GM18868 (cell line): ENCODE results near the gene B3GALT2.
A peak's percentile ranks its signal among the peaks of the same experiment; 100 is the strongest.
"Not testable (repeated sequence)": the region's sequence is repeated elsewhere in the genome, so short reads cannot be mapped to it uniquely, and the experiment has no call there.

Experiments
- ATAC-seq: cut with Tn5 transposase; IDR thresholded peaks from one replicate; pipeline ENCODE4 v1.9.1; 2021; ENCODE audit warnings: mild to moderate bottlenecking, moderate library complexity; ENCODE audit not compliant: unreplicated experiment

B3GALT2 gene

GRCh38 chr1:193185901-193186731 lies at the start of gene B3GALT2:
B3GALT2 (minus strand) TSS chr1:193186613; CDS start chr1:193181562, 5,051 bp downstream.
- ATAC-seq: peak; percentile 45

- ATAC-seq: no peak
These were observed 48.1 kb upstream of the B3GALT2 start for GRCh38 chr1:193234530-193234929.

- not testable (repeated sequence) for ATAC-seq
These were observed 44.7 kb upstream of the B3GALT2 start for GRCh38 chr1:193231146-193231545.

- no peak for ATAC-seq
These were observed 42.7 kb upstream of the B3GALT2 start for GRCh38 chr1:193229136-193229535.

GRCh38 chr1:193222056-193222615 lies 35.7 kb upstream of the B3GALT2 start:
- ATAC-seq: no peak

- no peak for ATAC-seq
These were observed 35.2 kb upstream of the B3GALT2 start for GRCh38 chr1:193221651-193222050.

- ATAC-seq: no peak
These were observed 33.0 kb upstream of the B3GALT2 start for GRCh38 chr1:193219391-193219790.

- ATAC-seq: peak; percentile 81
These were observed 30.5 kb upstream of the B3GALT2 start for GRCh38 chr1:193216920-193217319.

- ATAC-seq: no peak
These were observed 27.6 kb upstream of the B3GALT2 start for GRCh38 chr1:193213998-193214397.

GRCh38 chr1:193212637-193213036 lies 26.2 kb upstream of the B3GALT2 start:
- no peak for ATAC-seq

GRCh38 chr1:193211539-193211938 lies 25.1 kb upstream of the B3GALT2 start:
- ATAC-seq: peak; percentile 86

GRCh38 chr1:193210996-193211395 lies 24.6 kb upstream of the B3GALT2 start:
- no peak for ATAC-seq

- ATAC-seq: no peak
These were observed 14.6 kb upstream of the B3GALT2 start for GRCh38 chr1:193201021-193201420.

GRCh38 chr1:193199940-193200339 lies 13.5 kb upstream of the B3GALT2 start:
- no peak for ATAC-seq

GRCh38 chr1:193192586-193192985 lies 6.2 kb upstream of the B3GALT2 start:
- no peak for ATAC-seq

- ATAC-seq: no peak
These were observed 3.8 kb upstream of the B3GALT2 start for GRCh38 chr1:193190096-193190744.

- no peak for ATAC-seq
These were observed 3.2 kb upstream of the B3GALT2 start for GRCh38 chr1:193189442-193190095.

GRCh38 chr1:193188915-193189314 lies 2.5 kb upstream of the B3GALT2 start:
- not testable (repeated sequence) for ATAC-seq

- no peak for ATAC-seq
These were observed 701 bp upstream of the B3GALT2 start for GRCh38 chr1:193187114-193187513.

GRCh38 chr1:193185211-193185610 lies 1.2 kb downstream of the B3GALT2 start:
- no peak for ATAC-seq

GRCh38 chr1:193184776-193185175 lies 1.6 kb downstream of the B3GALT2 start:
- ATAC-seq: no peak
